Endothelial cell of umbilical vein (primary cell): Measurements from ENCODE around the gene TNS1.

Source experiments
- CTCF ChIP-seq, 2 donors: IDR thresholded peaks; 1 replicate in 1 of 2; 2 replicates in 1 of 2; pipeline ENCODE4 v1.5.1; 2011; ENCODE audit warnings: low read length in 2 of 2, mild to moderate bottlenecking in 2 of 2, moderate library complexity in 2 of 2, control low read depth in 1 of 2, inconsistent platforms in 1 of 2, low read depth in 1 of 2; ENCODE audit not compliant: insufficient read depth in 1 of 2; ENCODE audit errors: extremely low read depth in 1 of 2
- EZH2 ChIP-seq: IDR thresholded peaks from 2 replicates; pipeline ENCODE4 v1.6.1; 2012; ENCODE audit warnings: borderline replicate concordance, low read depth, mild to moderate bottlenecking, moderate library complexity, low read length, inconsistent platforms; ENCODE audit not compliant: severe bottlenecking
- FOS ChIP-seq: IDR thresholded peaks from 2 replicates; pipeline ENCODE4 v1.6.1; 2011; ENCODE audit warnings: mild to moderate bottlenecking, low read length, moderate library complexity, borderline replicate concordance; ENCODE audit not compliant: insufficient read depth
- GATA2 ChIP-seq: IDR thresholded peaks from 2 replicates; pipeline ENCODE4 v1.7.0; 2011; ENCODE audit warnings: low read depth, mild to moderate bottlenecking, moderate library complexity, mixed read lengths, low read length; ENCODE audit not compliant: insufficient read length, insufficient read depth
- POLR2A ChIP-seq: IDR thresholded peaks from 2 replicates; pipeline ENCODE4 v1.6.1; 2012; ENCODE audit warnings: low read depth, mild to moderate bottlenecking, control low read depth, low read length
- POLR2AphosphoS5 ChIP-seq: IDR thresholded peaks from 2 replicates; pipeline ENCODE4 v1.6.1; 2012; ENCODE audit warnings: low read depth, mild to moderate bottlenecking, control low read depth, low read length, moderate library complexity; ENCODE audit not compliant: insufficient read depth

GRCh38 chr2:218003281-218003944 is 618 bp upstream of the TNS1 start:
- no peak for TF ChIP-seq CTCF (IDR thresholded peaks at IDR 0.05; ENCODE audit: extremely low read depth in 1 of 2, insufficient read depth in 1 of 2, low read depth in 1 of 2, low read length in 2 of 2)
- no peak for TF ChIP-seq POLR2AphosphoS5
- TF ChIP-seq GATA2, result no peak
- no peak for TF ChIP-seq EZH2
- TF ChIP-seq POLR2A, result no peak
- no peak for TF ChIP-seq FOS
